IPS DF 19.7 (cell line): ENCODE measurements around the gene MMP23B.
"Not testable (repeated sequence)": the region's sequence is repeated elsewhere in the genome, so short reads cannot be mapped to it uniquely, and the experiment has no call there.

Source experiments
- DNase-seq: peaks from one replicate; pipeline ENCODE4 v3.0.0-alpha.2; 2013; ENCODE audit warnings: low read depth, low spot score

MMP23B gene

GRCh38 chr1:1666526-1666925, 34.6 kb downstream of the MMP23B start:
- no peak for DNase-seq

GRCh38 chr1:1669468-1670440, 37.8 kb downstream of the MMP23B start:
- no peak for DNase-seq

GRCh38 chr1:1670866-1671265, 38.9 kb downstream of the MMP23B start:
- DNase-seq = no peak

GRCh38 chr1:1671365-1672119, 39.6 kb downstream of the MMP23B start:
- no peak for DNase-seq

GRCh38 chr1:1672181-1672965, 40.4 kb downstream of the MMP23B start:
- no peak for DNase-seq

GRCh38 chr1:1674806-1675205, 42.8 kb downstream of the MMP23B start:
- not testable (repeated sequence) for DNase-seq

- not testable (repeated sequence) for DNase-seq
Measured at GRCh38 chr1:1675218-1675617, 43.2 kb downstream of the MMP23B start.

GRCh38 chr1:1676087-1676486, 44.1 kb downstream of the MMP23B start:
- not testable (repeated sequence) for DNase-seq

GRCh38 chr1:1677718-1678580, 46.0 kb downstream of the MMP23B start:
- no peak for DNase-seq

- DNase-seq = no peak
Measured at GRCh38 chr1:1678581-1679380, 46.8 kb downstream of the MMP23B start.

GRCh38 chr1:1680031-1680911, 48.3 kb downstream of the MMP23B start:
- DNase-seq = no peak

- no peak for DNase-seq
Measured at GRCh38 chr1:1680912-1681273, 48.9 kb downstream of the MMP23B start.

GRCh38 chr1:1683104-1683905, 51.3 kb downstream of the MMP23B start:
- DNase-seq = no peak
